GM12878 (cell line): ENCODE measurements around the gene USP31. TPM values are rescaled to one million over a fixed set of nuclear protein-coding genes. Genes with fewer than 3 reads are reported as not detected.

Experiments used
- ATAC-seq: fragments of 200-7000 bp; cut with Tn5 transposase; 3 replicates; pipeline ENCODE4 v1.9.1; 2020; ENCODE audit warnings: mild to moderate bottlenecking, moderate library complexity
- BruUV-seq: library from RNA; stranded (reverse); fragments of 400-500 nt; replicated peaks from 2 replicates; lab custom pipeline; 2021; lab: Mats Ljungman, UMichigan
- CTCF ChIA-PET: fragments of 300-600 bp; sonication (Branson Sonifier 250); formaldehyde crosslinking; extraction: SDS; loops from one replicate; lab custom pipeline; 2021; ENCODE audit warnings: inconsistent platforms; lab: Yijun Ruan, JAX
- POLR2A ChIA-PET: fragments of 350-600 bp; formaldehyde crosslinking; extraction: SDS; loops from one replicate; lab custom pipeline; 2021; ENCODE audit warnings: inconsistent platforms; lab: Charles Lee
- RAD21 ChIA-PET: fragments of 300-600 bp; sonication (Branson Sonifier 250); formaldehyde crosslinking; loops from one replicate; lab custom pipeline; 2023; ENCODE audit warnings: antibody characterized with exemption; ENCODE audit not compliant: unreplicated experiment; lab: Charles Lee
- SMC1A ChIA-PET: fragments of 300-600 bp; sonication (Branson Sonifier 250); formaldehyde crosslinking; loops from one replicate; lab custom pipeline; 2023; ENCODE audit not compliant: unreplicated experiment, uncharacterized antibody; lab: Charles Lee
- DNase-seq: peaks from one replicate; pipeline ENCODE4 v3.0.0-alpha.2; 2011; ENCODE audit warnings: low read depth, low spot score
- FAIRE-seq: peaks from 3 replicates; lab custom pipeline; 2011; peaks lifted over from hg19 to GRCh38; lab: Jason Lieb, UNC
- H2AFZ ChIP-seq: 2 replicates; pipeline ENCODE4 v1.6.0; 2011; ENCODE audit warnings: low read depth, low read length, control low read depth; ENCODE audit not compliant: control insufficient read depth
- H3K27ac ChIP-seq: 2 replicates; pipeline ENCODE4 v1.5.1; 2011; ENCODE audit warnings: control low read depth; ENCODE audit not compliant: control insufficient read depth, insufficient read depth
- H3K27me3 ChIP-seq, 2 experiments: replicated peaks in 1 of 2; 2 replicates each; pipeline versions ENCODE4 v1.6.0 to v1.6.1; 2011; ENCODE audit warnings: low read length in 1 of 2; ENCODE audit not compliant: control insufficient read depth in 2 of 2, insufficient read depth in 2 of 2
- H3K36me3 ChIP-seq, 2 experiments: 2 replicates each; pipeline ENCODE4 v1.5.1; 2011; ENCODE audit warnings: low read length in 1 of 2; ENCODE audit not compliant: control insufficient read depth in 2 of 2, insufficient read depth in 2 of 2
- H3K4me1 ChIP-seq: 2 replicates; pipeline ENCODE4 v1.6.1; 2011; ENCODE audit warnings: mild to moderate bottlenecking, low read length, moderate library complexity, mixed read lengths; ENCODE audit not compliant: control insufficient read depth, insufficient read depth
- H3K4me2 ChIP-seq: 2 replicates; pipeline ENCODE4 v1.6.0; 2011; ENCODE audit warnings: control low read depth; ENCODE audit not compliant: control insufficient read depth, insufficient read depth
- H3K4me3 ChIP-seq: fragments of 200-600 bp; sonication (generic); 2 replicates; pipeline ENCODE4 v1.5.1; 2016
- H3K79me2 ChIP-seq: 2 replicates; pipeline ENCODE4 v1.6.0; 2011; ENCODE audit warnings: low read length; ENCODE audit not compliant: control insufficient read depth, insufficient read depth
- H3K9ac ChIP-seq: 2 replicates; pipeline ENCODE4 v1.8.0; 2011; ENCODE audit warnings: low read length, control low read depth, mixed read lengths; ENCODE audit not compliant: control insufficient read depth, insufficient read depth
- H3K9me3 ChIP-seq: replicated peaks from 3 replicates; pipeline ENCODE4 v1.5.1; 2011; ENCODE audit warnings: mild to moderate bottlenecking, low read length; ENCODE audit not compliant: control insufficient read depth, insufficient read depth
- H4K20me1 ChIP-seq: 2 replicates; pipeline ENCODE4 v1.6.0; 2011; ENCODE audit not compliant: control insufficient read depth, insufficient read depth
- ELK1 ChIP-seq: IDR thresholded peaks from 2 replicates; pipeline ENCODE4 v1.6.1; 2012; ENCODE audit warnings: low read depth, low read length, improper control_type of control experiment
- FOXK2 ChIP-seq: fragments of 450-650 bp; IDR thresholded peaks from 2 replicates; pipeline ENCODE4 v1.6.1; 2017; ENCODE audit warnings: mild to moderate bottlenecking, moderate library complexity
- IKZF2 ChIP-seq, 2 experiments: fragments of 450-650 bp; IDR thresholded peaks; 2 replicates each; pipeline ENCODE4 v1.6.1; 2017; ENCODE audit warnings: mild to moderate bottlenecking in 2 of 2, moderate library complexity in 2 of 2
- MYB ChIP-seq: fragments of 150-350 bp; IDR thresholded peaks from 2 replicates; pipeline ENCODE4 v1.6.1; 2014; ENCODE audit warnings: mild to moderate bottlenecking, low read depth, low read length, borderline replicate concordance
- NBN ChIP-seq: fragments of 450-650 bp; IDR thresholded peaks from 2 replicates; pipeline ENCODE4 v1.6.1; 2016
- PAX8 ChIP-seq: fragments of 450-650 bp; IDR thresholded peaks from 2 replicates; pipeline ENCODE4 v1.6.1; 2017; ENCODE audit warnings: mild to moderate bottlenecking, moderate library complexity
- PBX3 ChIP-seq: IDR thresholded peaks from 2 replicates; pipeline ENCODE4 v1.6.1; 2011; ENCODE audit warnings: mild to moderate bottlenecking, low read depth, low read length, moderate library complexity; ENCODE audit not compliant: insufficient replicate concordance
- PKNOX1 ChIP-seq: fragments of 450-650 bp; IDR thresholded peaks from 2 replicates; pipeline ENCODE4 v1.6.1; 2016; ENCODE audit warnings: mild to moderate bottlenecking
- POU2F2 ChIP-seq: IDR thresholded peaks from 3 replicates; pipeline ENCODE4 v1.6.1; 2011; ENCODE audit warnings: low read depth, mild to moderate bottlenecking, low read length, borderline replicate concordance
- PRDM15 ChIP-seq: fragments of 450-650 bp; formaldehyde crosslinking; IDR thresholded peaks from 2 replicates; pipeline ENCODE4 v1.4.0; 2020; ENCODE audit warnings: mild to moderate bottlenecking, moderate library complexity
- RFX5 ChIP-seq: IDR thresholded peaks from 2 replicates; pipeline ENCODE4 v1.6.1; 2011; ENCODE audit warnings: low read depth, low read length, improper control_type of control experiment
- SIX5 ChIP-seq: IDR thresholded peaks from 2 replicates; pipeline ENCODE4 v1.6.1; 2011; ENCODE audit warnings: mild to moderate bottlenecking, low read depth, low read length, moderate library complexity; ENCODE audit not compliant: severe bottlenecking
- SMAD1 ChIP-seq: fragments of 450-650 bp; IDR thresholded peaks from 2 replicates; pipeline ENCODE4 v1.6.1; 2018; ENCODE audit warnings: mild to moderate bottlenecking, low read depth; ENCODE audit not compliant: partially characterized antibody
- SREBF2 ChIP-seq: IDR thresholded peaks from 2 replicates; pipeline ENCODE4 v1.6.1; 2012; ENCODE audit warnings: mild to moderate bottlenecking, low read length
- STAT1 ChIP-seq: fragments of 450-650 bp; conservative IDR thresholded peaks from 2 replicates; pipeline ENCODE4 v1.6.1; 2014; ENCODE audit warnings: antibody characterized with exemption, mild to moderate bottlenecking
- TCF7 ChIP-seq: IDR thresholded peaks from 2 replicates; pipeline ENCODE4 v1.6.1; 2014; ENCODE audit warnings: antibody characterized with exemption, borderline replicate concordance
- USF2 ChIP-seq: IDR thresholded peaks from 2 replicates; pipeline ENCODE4 v1.6.1; 2011; ENCODE audit warnings: low read depth, low read length, improper control_type of control experiment, borderline replicate concordance
- ZNF207 ChIP-seq: fragments of 450-650 bp; IDR thresholded peaks from 2 replicates; pipeline ENCODE4 v1.6.1; 2014; ENCODE audit warnings: antibody characterized with exemption, mild to moderate bottlenecking, borderline replicate concordance
- WGBS: methylation state at CpG from one replicate; pipeline ENCODE4 v1.1.6; 2016; ENCODE audit warnings: low lambda C conversion rate; ENCODE audit not compliant: insufficient replicate concordance, insufficient coverage; ENCODE audit errors: missing lambda C conversion rate; 5-methylcytosine and 5-hydroxymethylcytosine counted together
- in situ Hi-C: fragments of 300-500 bp; cut with MboI; formaldehyde crosslinking; loops from 9 replicates; pipeline ENCODE4 v1.14.3; 2018; ENCODE audit warnings: mixed read lengths
- intact Hi-C: fragments of 100-400 bp; cut with micrococcal nuclease; formaldehyde crosslinking; loops from one replicate; pipeline ENCODE4 v1.14.2; 2022; ENCODE audit not compliant: unreplicated experiment
- polyA plus RNA-seq, 11 experiments: library from polyadenylated mRNA; depleted of rRNA in 4 of 11; unstranded in 6 of 11; stranded (reverse) in 5 of 11; fragments of >200 nt; fragmentation: Nextera tagmentation in 4 of 11; fragmentation: Illumina TruSeq in 1 of 11; extraction: Ambion mirVana in 4 of 11; extraction: Trizol in 1 of 11; gene quantifications; 1 replicate in 1 of 11; 2 replicates in 10 of 11; pipeline versions ENCODE4 v1.2.1 to v1.2.3, GENCODE V29; 2011 to 2016; ENCODE audit warnings: inconsistent platforms in 2 of 11, missing spikeins in 2 of 11, low read depth in 1 of 11
- total RNA-seq, 4 experiments: library from RNA; depleted of rRNA in 3 of 4; stranded (reverse); fragments of >200 nt in 3 of 4; fragmentation: Illumina TruSeq in 1 of 4; extraction: Trizol in 1 of 4; gene quantifications; 2 replicates each; pipeline versions ENCODE4 v1.2.1 to v1.2.3, GENCODE V29; 2013 to 2021

Gene USP31
- total and polyA plus RNA-seq, 10 of the 15 experiments (the other 5 are each of a cell fraction or from before 2014, with no cell fraction given): 0.87 to 6.5 (median 3.2) TPM

- ChIA-PET POLR2A (interaction anchor here (0.6 kb wide), 1 partner anchor 9 kb away, joined by 8 read pairs; no protein-coding TSS in a partner anchor), SMC1A (interaction anchor here (0.7 kb wide), 1 partner anchor 554 kb away, joined by 3 read pairs; no protein-coding TSS in a partner anchor), RAD21 (no interaction called here)
- H3K4me2 ChIP-seq: no peak overlapping the region
- no peaks in the 10 kb centered on the region for H3K79me2 ChIP-seq
- no peak overlapping the region for H3K27ac ChIP-seq
- no peaks in the 10 kb centered on the region for H3K9me3 ChIP-seq
- ATAC-seq: no peak
- no peaks in the 10 kb centered on the region for H3K4me1 ChIP-seq
- 98% methylated on average over 5 of the region's 5 CpGs for WGBS
- in situ Hi-C loops: no loop called here
- no peak overlapping the region for H3K4me3 ChIP-seq
- intact Hi-C loops: no loop called here
- no peak for FAIRE-seq
- no peaks in the 10 kb centered on the region for H3K27me3 ChIP-seq
- no peak overlapping the region for H2AFZ ChIP-seq
- H3K36me3 ChIP-seq: peaks cover 0 to 2% of the 10 kb centered on the region in 2 experiments; a peak in 3 of 4 replicates
- no peak overlapping the region for H3K9ac ChIP-seq
- BruUV-seq: no TSS peak
- no peak for DNase-seq
- TF ChIP-seq PAX8: no peak
- TF ChIP-seq SIX5: no peak
- no peak for TF ChIP-seq IKZF2 (IDR thresholded peaks at IDR 0.05)
- TF ChIP-seq PRDM15 (CRISPR knock-in tag): no peak
- TF ChIP-seq TCF7: no peak
- no peak for TF ChIP-seq PBX3
- no peak for TF ChIP-seq ELK1
- TF ChIP-seq STAT1: no peak
- TF ChIP-seq RFX5: no peak
- no peak for TF ChIP-seq SREBF2
- no peak for TF ChIP-seq PKNOX1
- TF ChIP-seq ZNF207: no peak
- TF ChIP-seq SMAD1: no peak
- TF ChIP-seq USF2: no peak
- TF ChIP-seq NBN: no peak
- TF ChIP-seq MYB: no peak
- no peak for TF ChIP-seq FOXK2
- TF ChIP-seq POU2F2: no peak
- TF ChIP-seq, all 136 proteins: peak for 0
- CTCF ChIA-PET: interaction anchor here (1.0 kb wide), 1 partner anchor 10 kb away, joined by 4 read pairs; no protein-coding TSS in a partner anchor
- H4K20me1 ChIP-seq: no peaks in the 10 kb centered on the region
Observed at GRCh38 chr16:23105309-23105708, 43.9 kb downstream of the USP31 start.
